Smooth muscle cell (in vitro differentiated cells): ENCODE results near the gene MOB1B. TPM values are rescaled to one million over a fixed set of nuclear protein-coding genes. Genes with fewer than 3 reads are reported as not detected.

Source experiments
- DNase-seq: peaks from one replicate; lab custom pipeline; 2025; ENCODE audit not compliant: unreplicated experiment; lab: John Stamatoyannopoulos, UW
- H2AFZ ChIP-seq: fragments of 200-600 bp; sonication (generic); 2 replicates; pipeline ENCODE4 v1.6.0; 2016; ENCODE audit warnings: antibody characterized with exemption, low read depth, mild to moderate bottlenecking
- H3F3A ChIP-seq: fragments of 200-600 bp; sonication (generic); 2 replicates; pipeline ENCODE4 v1.6.0; 2017; ENCODE audit warnings: antibody characterized with exemption, low read depth
- H3K27ac ChIP-seq: fragments of 200-600 bp; sonication (generic); 2 replicates; pipeline ENCODE4 v1.5.1; 2016; ENCODE audit warnings: low read depth, mild to moderate bottlenecking
- H3K27me3 ChIP-seq: fragments of 200-600 bp; sonication (generic); 2 replicates; pipeline ENCODE4 v1.6.1; 2016; ENCODE audit warnings: low read depth, mild to moderate bottlenecking
- H3K36me3 ChIP-seq: fragments of 200-600 bp; sonication (generic); 2 replicates; pipeline ENCODE4 v1.5.1; 2016; ENCODE audit warnings: low read depth
- H3K4me1 ChIP-seq: fragments of 200-600 bp; sonication (generic); 2 replicates; pipeline ENCODE4 v1.5.1; 2016; ENCODE audit warnings: low read depth
- H3K4me2 ChIP-seq: fragments of 200-600 bp; sonication (generic); 2 replicates; pipeline ENCODE4 v1.6.0; 2016; ENCODE audit warnings: mild to moderate bottlenecking
- H3K4me3 ChIP-seq: fragments of 200-600 bp; sonication (generic); 2 replicates; pipeline ENCODE4 v1.5.1; 2016; ENCODE audit warnings: mild to moderate bottlenecking
- H3K79me2 ChIP-seq: fragments of 200-600 bp; sonication (generic); 2 replicates; pipeline ENCODE4 v1.6.0; 2016; ENCODE audit warnings: low read depth, mild to moderate bottlenecking
- H3K9ac ChIP-seq: fragments of 200-600 bp; sonication (generic); 2 replicates; pipeline ENCODE4 v1.6.0; 2016; ENCODE audit warnings: low read depth
- H3K9me3 ChIP-seq: fragments of 200-600 bp; sonication (generic); replicated peaks from 2 replicates; pipeline ENCODE4 v1.5.1; 2016; ENCODE audit warnings: low read depth
- H4K20me1 ChIP-seq: fragments of 200-600 bp; sonication (generic); 2 replicates; pipeline ENCODE4 v1.6.0; 2016; ENCODE audit warnings: low read depth
- WGBS: methylation state at CpG from one replicate; pipeline ENCODE4 v1.1.7; 2016; ENCODE audit warnings: low lambda C conversion rate; 5-methylcytosine and 5-hydroxymethylcytosine counted together
- polyA plus RNA-seq: library from polyadenylated mRNA; unstranded; fragments of >200 nt; fragmentation: Nextera tagmentation; extraction: Ambion mirVana; gene quantifications from 2 replicates; pipeline ENCODE4 v1.2.1, GENCODE V29; 2016
- total RNA-seq: library from RNA; depleted of rRNA; stranded (reverse); fragments of >200 nt; gene quantifications from 2 replicates; pipeline ENCODE4 v1.2.3, GENCODE V29; 2014
- TF ChIP-seq, protein P1 (sequence below): fragments of 200-600 bp; sonication (generic); IDR thresholded peaks from 2 replicates; pipeline ENCODE4 v1.5.1; 2017; ENCODE audit warnings: borderline replicate concordance, mild to moderate bottlenecking, antibody characterized with exemption; ENCODE audit not compliant: insufficient read depth, poor library complexity, severe bottlenecking

The MOB1B gene
- total and polyA plus RNA-seq, 2 experiments from 2014 or later = 3.4 to 18.3 TPM

DNA sequence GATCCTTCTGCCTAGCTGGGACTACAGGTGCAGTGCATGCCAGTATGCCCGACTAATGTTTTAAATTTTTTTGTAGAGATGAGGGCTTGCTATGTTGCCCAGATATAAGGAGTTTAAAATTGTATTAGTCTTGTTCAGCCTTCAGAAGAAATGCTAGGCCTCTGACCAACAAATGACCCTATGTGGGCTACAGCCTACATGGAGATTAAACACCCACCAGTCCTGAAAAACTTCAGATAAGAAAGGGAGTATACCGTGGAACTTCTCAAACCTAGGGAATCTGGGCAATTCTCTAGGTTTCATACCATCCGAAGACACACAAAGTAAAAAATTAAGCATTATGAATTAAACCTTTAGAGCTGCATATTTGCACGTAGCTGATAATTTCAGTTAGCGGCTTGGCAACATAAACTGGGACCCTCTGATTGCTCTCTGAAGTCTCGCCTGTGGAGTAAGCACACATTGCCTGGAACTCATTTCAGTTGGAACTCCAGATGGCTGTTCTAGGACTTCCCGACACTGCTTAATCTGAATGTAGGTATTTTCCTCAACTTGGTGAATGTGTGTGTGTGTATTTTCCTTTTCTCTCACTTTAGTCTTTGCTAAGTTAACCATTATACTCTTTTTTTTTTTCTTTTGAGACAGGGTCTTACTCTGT, 33.0 kb downstream of the MOB1B start:
- Histone ChIP-seq H3K27me3 (no peaks in the 10 kb centered on the region), H3K4me2 (no peak overlapping the region), H3K9ac (no peak overlapping the region), H3K4me1 (no peaks in the 10 kb centered on the region), H3K9me3 (no peaks in the 10 kb centered on the region), H3K4me3 (no peak overlapping the region), H4K20me1 (peaks cover 66% of the 10 kb centered on the region), H3K27ac (no peak overlapping the region), H2AFZ (no peak overlapping the region), H3K79me2 (peaks cover 87% of the 10 kb centered on the region), H3F3A (no peaks in the 10 kb centered on the region), H3K36me3 (no peaks in the 10 kb centered on the region)
- TF ChIP-seq, protein P1, sequence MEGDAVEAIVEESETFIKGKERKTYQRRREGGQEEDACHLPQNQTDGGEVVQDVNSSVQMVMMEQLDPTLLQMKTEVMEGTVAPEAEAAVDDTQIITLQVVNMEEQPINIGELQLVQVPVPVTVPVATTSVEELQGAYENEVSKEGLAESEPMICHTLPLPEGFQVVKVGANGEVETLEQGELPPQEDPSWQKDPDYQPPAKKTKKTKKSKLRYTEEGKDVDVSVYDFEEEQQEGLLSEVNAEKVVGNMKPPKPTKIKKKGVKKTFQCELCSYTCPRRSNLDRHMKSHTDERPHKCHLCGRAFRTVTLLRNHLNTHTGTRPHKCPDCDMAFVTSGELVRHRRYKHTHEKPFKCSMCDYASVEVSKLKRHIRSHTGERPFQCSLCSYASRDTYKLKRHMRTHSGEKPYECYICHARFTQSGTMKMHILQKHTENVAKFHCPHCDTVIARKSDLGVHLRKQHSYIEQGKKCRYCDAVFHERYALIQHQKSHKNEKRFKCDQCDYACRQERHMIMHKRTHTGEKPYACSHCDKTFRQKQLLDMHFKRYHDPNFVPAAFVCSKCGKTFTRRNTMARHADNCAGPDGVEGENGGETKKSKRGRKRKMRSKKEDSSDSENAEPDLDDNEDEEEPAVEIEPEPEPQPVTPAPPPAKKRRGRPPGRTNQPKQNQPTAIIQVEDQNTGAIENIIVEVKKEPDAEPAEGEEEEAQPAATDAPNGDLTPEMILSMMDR = no peak
- WGBS = 70% methylated on average over 7 of the region's 7 CpGs
- DNase-seq = no peak

DNA sequence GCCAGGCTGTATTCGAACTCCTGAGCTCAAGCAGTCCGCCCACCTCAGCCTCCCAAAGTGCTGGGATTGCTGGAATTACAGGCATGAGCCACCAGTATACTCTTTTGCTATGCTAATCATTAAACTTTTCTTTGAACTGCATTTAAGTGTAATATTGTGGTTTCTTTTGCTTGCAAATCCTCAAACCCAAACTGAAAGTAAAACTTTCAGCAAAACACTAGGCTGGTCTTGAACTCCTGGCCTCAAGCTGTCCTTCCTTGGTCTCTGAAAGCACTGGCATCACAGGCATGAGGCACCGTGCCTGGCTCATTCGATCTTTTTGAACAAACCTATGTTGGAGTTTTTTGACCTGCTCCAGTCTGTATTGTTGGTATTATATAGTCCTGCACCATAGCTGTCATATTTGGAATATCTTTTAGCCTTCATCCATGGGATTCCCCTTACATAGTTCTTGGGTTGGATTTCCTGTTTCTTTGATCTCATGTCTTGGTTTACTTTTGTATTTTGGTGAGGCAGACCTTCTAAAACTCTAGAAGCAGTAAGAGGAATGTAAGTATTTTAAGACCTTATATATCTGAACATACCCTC, 34.1 kb downstream of the MOB1B start:
- Histone ChIP-seq H3K4me1 (no peaks in the 10 kb centered on the region), H4K20me1 (peaks cover 60% of the 10 kb centered on the region), H3K36me3 (no peaks in the 10 kb centered on the region), H3K4me2 (peak overlapping the region; percentile 3), H3K79me2 (peaks cover 83% of the 10 kb centered on the region), H3F3A (no peaks in the 10 kb centered on the region), H3K4me3 (no peak overlapping the region), H3K27me3 (no peaks in the 10 kb centered on the region), H2AFZ (no peak overlapping the region), H3K9me3 (no peaks in the 10 kb centered on the region), H3K9ac (no peak overlapping the region), H3K27ac (peak overlapping the region; percentile 29)
- TF ChIP-seq, protein P1 = no peak
- DNase-seq = no peak
- WGBS = 95% methylated on average over 4 of the region's 4 CpGs

DNA sequence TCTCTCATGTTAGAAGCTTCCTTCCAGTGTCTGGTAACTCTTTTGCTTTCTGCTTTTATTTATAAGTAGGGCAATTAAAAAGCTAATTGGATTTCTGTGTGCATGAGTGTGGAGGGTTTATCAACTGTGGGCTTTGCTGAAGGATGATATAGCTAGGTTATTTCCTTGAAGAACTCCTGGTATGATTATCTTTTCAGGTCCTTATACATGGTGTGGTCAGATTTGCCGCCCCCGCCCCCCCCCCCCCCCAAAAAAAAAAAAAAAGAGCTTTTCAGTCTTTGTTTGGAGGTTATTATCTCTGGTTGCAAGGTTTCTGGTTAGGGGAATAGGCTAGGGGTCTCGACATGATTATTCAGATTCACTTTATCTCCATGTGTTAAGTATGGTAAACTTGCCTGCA, 35.9 kb downstream of the MOB1B start:
- TF ChIP-seq, protein P1 = no peak
- H3F3A ChIP-seq = no peaks in the 10 kb centered on the region
- 81% methylated on average over 3 of the region's 3 CpGs for WGBS
- DNase-seq = no peak
- no peaks in the 10 kb centered on the region for H3K9me3 ChIP-seq
- no peak overlapping the region for H3K27ac ChIP-seq
- no peak overlapping the region for H3K4me3 ChIP-seq
- peaks cover 65% of the 10 kb centered on the region for H4K20me1 ChIP-seq
- no peak overlapping the region for H2AFZ ChIP-seq
- no peaks in the 10 kb centered on the region for H3K36me3 ChIP-seq
- H3K9ac ChIP-seq = no peak overlapping the region
- peaks cover 83% of the 10 kb centered on the region for H3K79me2 ChIP-seq
- no peaks in the 10 kb centered on the region for H3K4me1 ChIP-seq
- H3K27me3 ChIP-seq = no peaks in the 10 kb centered on the region
- no peak overlapping the region for H3K4me2 ChIP-seq

DNA sequence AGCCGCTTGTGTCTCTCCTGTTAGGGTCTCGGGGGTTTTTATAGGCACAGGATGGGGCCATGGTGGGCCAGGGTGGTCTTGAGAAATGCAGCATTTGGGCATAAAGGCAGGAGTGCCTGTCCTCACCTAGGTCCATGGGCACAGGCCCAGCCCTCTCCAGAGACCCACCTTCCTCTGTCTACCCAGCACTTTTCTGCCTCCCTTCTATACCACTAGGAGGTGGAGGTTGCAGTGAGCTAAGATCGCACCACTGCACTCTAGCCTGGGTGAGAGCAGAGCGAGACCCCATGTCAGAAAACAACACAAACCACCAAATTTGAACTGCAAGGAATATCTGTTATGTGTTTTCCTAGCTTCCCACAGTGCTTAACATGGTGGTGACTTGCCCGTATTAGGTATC, 38.0 kb downstream of the MOB1B start:
- H3F3A ChIP-seq = peaks cover 3% of the 10 kb centered on the region
- H3K36me3 ChIP-seq = no peaks in the 10 kb centered on the region
- H3K4me2 ChIP-seq = no peak overlapping the region
- no peaks in the 10 kb centered on the region for H3K27me3 ChIP-seq
- peaks cover 62% of the 10 kb centered on the region for H4K20me1 ChIP-seq
- WGBS = 97% methylated on average over 5 of the region's 5 CpGs
- H2AFZ ChIP-seq = no peak overlapping the region
- H3K27ac ChIP-seq = no peak overlapping the region
- no peaks in the 10 kb centered on the region for H3K9me3 ChIP-seq
- DNase-seq = no peak
- H3K4me3 ChIP-seq = no peak overlapping the region
- H3K9ac ChIP-seq = no peak overlapping the region
- H3K4me1 ChIP-seq = peaks cover under 1% of the 10 kb centered on the region
- TF ChIP-seq, protein P1 = no peak
- H3K79me2 ChIP-seq = peaks cover 77% of the 10 kb centered on the region
